IMR-90 (cell line): Measurements from ENCODE around the gene RNH1. TPM values are rescaled to one million over a fixed set of nuclear protein-coding genes. Genes with fewer than 3 reads are reported as not detected.

Experiments used
- ATAC-seq: fragments of 200-7000 bp; cut with Tn5 transposase; 2 replicates; pipeline ENCODE4 v1.9.1; 2020; ENCODE audit warnings: low read depth, mild to moderate bottlenecking, moderate library complexity
- BruUV-seq: library from RNA; stranded (reverse); fragments of 400-500 nt; replicated peaks from 2 replicates; lab custom pipeline; 2021; lab: Mats Ljungman, UMichigan
- CTCF ChIA-PET: fragments of 300-600 bp; formaldehyde crosslinking; extraction: SDS; loops from one replicate; lab custom pipeline; 2021; ENCODE audit warnings: antibody characterized with exemption; lab: Yijun Ruan, JAX
- POLR2A ChIA-PET: fragments of 300-600 bp; sonication (Branson Sonifier 250); formaldehyde crosslinking; loops from one replicate; lab custom pipeline; 2022; ENCODE audit warnings: antibody characterized with exemption; ENCODE audit not compliant: unreplicated experiment; lab: Charles Lee
- DNase-seq: peaks from one replicate; pipeline ENCODE4 v3.0.0; 2013
- H2AFZ ChIP-seq: replicated peaks from 2 replicates; pipeline ENCODE3; 2013; ENCODE audit warnings: low read length, mild to moderate bottlenecking; ENCODE audit not compliant: poor library complexity
- H2AK5ac ChIP-seq: 2 replicates; pipeline ENCODE4 v1.6.1; 2013; ENCODE audit warnings: low read depth, low read length, inconsistent platforms
- H2AK9ac ChIP-seq: replicated peaks from 2 replicates; pipeline ENCODE3; 2013; ENCODE audit warnings: mild to moderate bottlenecking, low read depth, low read length, moderate library complexity; ENCODE audit not compliant: poor library complexity
- H2BK120ac ChIP-seq: 2 replicates; pipeline ENCODE4 v1.6.1; 2013; ENCODE audit warnings: low read depth, low read length, inconsistent platforms
- H2BK15ac ChIP-seq: 3 replicates; pipeline ENCODE4 v1.6.1; 2013; ENCODE audit warnings: low read depth, low read length, inconsistent platforms
- H2BK20ac ChIP-seq: 2 replicates; pipeline ENCODE4 v1.6.1; 2013; ENCODE audit warnings: low read depth, mild to moderate bottlenecking, inconsistent platforms, low read length, moderate library complexity
- H2BK5ac ChIP-seq: 2 replicates; pipeline ENCODE4 v1.6.1; 2013; ENCODE audit warnings: mild to moderate bottlenecking, low read depth, low read length, inconsistent platforms; ENCODE audit not compliant: poor library complexity, severe bottlenecking
- H3K14ac ChIP-seq: replicated peaks from 2 replicates; pipeline ENCODE4 v1.6.1; 2013; ENCODE audit warnings: low read depth, low read length, inconsistent platforms
- H3K18ac ChIP-seq: 2 replicates; pipeline ENCODE4 v1.6.1; 2013; ENCODE audit warnings: low read depth, low read length, control low read depth
- H3K23ac ChIP-seq: 2 replicates; pipeline ENCODE4 v1.6.1; 2013; ENCODE audit warnings: low read depth, low read length, inconsistent platforms
- H3K27ac ChIP-seq: 2 replicates; pipeline ENCODE4 v1.5.1; 2013; ENCODE audit warnings: mild to moderate bottlenecking, control low read depth, low read length; ENCODE audit not compliant: insufficient read depth
- H3K27me3 ChIP-seq: 2 replicates; pipeline ENCODE4 v1.6.1; 2013; ENCODE audit warnings: low read length; ENCODE audit not compliant: control insufficient read depth, insufficient read depth
- H3K36me3 ChIP-seq: 2 replicates; pipeline ENCODE4 v1.6.1; 2013; ENCODE audit warnings: low read length, mixed read lengths; ENCODE audit not compliant: control insufficient read depth, insufficient read depth
- H3K4ac ChIP-seq: 2 replicates; pipeline ENCODE4 v1.6.1; 2013; ENCODE audit warnings: low read depth, low read length, inconsistent platforms
- H3K4me1 ChIP-seq: 2 replicates; pipeline ENCODE4 v1.6.1; 2013; ENCODE audit warnings: low read length, mixed read lengths; ENCODE audit not compliant: control insufficient read depth, insufficient read depth
- H3K4me2 ChIP-seq: 2 replicates; pipeline ENCODE4 v1.6.1; 2013; ENCODE audit warnings: low read depth, mild to moderate bottlenecking, control low read depth, low read length, moderate library complexity
- H3K4me3 ChIP-seq: 2 replicates; pipeline ENCODE4 v1.5.1; 2013; ENCODE audit warnings: low read depth, mild to moderate bottlenecking, control low read depth, low read length, moderate library complexity; ENCODE audit not compliant: insufficient read depth
- H3K56ac ChIP-seq: 2 replicates; pipeline ENCODE4 v1.6.1; 2013; ENCODE audit warnings: low read length, inconsistent platforms; ENCODE audit not compliant: insufficient read depth; ENCODE audit errors: extremely low read depth
- H3K79me1 ChIP-seq, 2 experiments: 2 replicates each; pipeline ENCODE4 v1.6.1; 2013; ENCODE audit warnings: low read length in 2 of 2, inconsistent platforms in 1 of 2, low read depth in 1 of 2
- H3K9ac ChIP-seq: 2 replicates; pipeline ENCODE4 v1.6.1; 2013; ENCODE audit warnings: low read depth, low read length, control low read depth
- H3K9me1 ChIP-seq: 2 replicates; pipeline ENCODE4 v1.6.1; 2013; ENCODE audit warnings: low read length, inconsistent platforms; ENCODE audit not compliant: insufficient read depth
- H3K9me3 ChIP-seq: 2 replicates; pipeline ENCODE4 v1.6.1; 2013; ENCODE audit warnings: low read length; ENCODE audit not compliant: control insufficient read depth, insufficient read depth
- H4K20me1 ChIP-seq: 2 replicates; pipeline ENCODE4 v1.6.1; 2013; ENCODE audit warnings: low read length, inconsistent platforms; ENCODE audit not compliant: insufficient read depth
- H4K5ac ChIP-seq: 2 replicates; pipeline ENCODE4 v1.6.1; 2013; ENCODE audit warnings: mild to moderate bottlenecking, low read depth, low read length, control low read depth
- H4K8ac ChIP-seq, 2 experiments: 2 replicates each; pipeline ENCODE4 v1.6.1; 2013; ENCODE audit warnings: low read depth in 2 of 2, low read length in 2 of 2, control low read depth in 1 of 2, inconsistent platforms in 1 of 2
- H4K91ac ChIP-seq: 2 replicates; pipeline ENCODE4 v1.6.1; 2013; ENCODE audit warnings: low read depth, low read length, inconsistent platforms; ENCODE audit not compliant: insufficient read depth
- BHLHE40 ChIP-seq: fragments of 150-350 bp; IDR thresholded peaks from 2 replicates; pipeline ENCODE4 v1.6.1; 2016; ENCODE audit warnings: mild to moderate bottlenecking, low read depth, low read length
- CEBPB ChIP-seq: IDR thresholded peaks from 2 replicates; pipeline ENCODE4 v1.6.1; 2012; ENCODE audit warnings: low read depth, low read length, improper control_type of control experiment
- CHD1 ChIP-seq: IDR thresholded peaks from 2 replicates; pipeline ENCODE4 v1.6.1; 2012; ENCODE audit warnings: low read depth, low read length, improper control_type of control experiment
- FOS ChIP-seq: fragments of 150-350 bp; IDR thresholded peaks from 2 replicates; pipeline ENCODE4 v1.6.1; 2016; ENCODE audit warnings: low read depth, low read length
- MAFK ChIP-seq: IDR thresholded peaks from 2 replicates; pipeline ENCODE4 v1.6.1; 2012; ENCODE audit warnings: low read depth, low read length, improper control_type of control experiment
- MAZ ChIP-seq: IDR thresholded peaks from 2 replicates; pipeline ENCODE4 v1.6.1; 2012; ENCODE audit warnings: low read depth, mild to moderate bottlenecking, low read length, improper control_type of control experiment, moderate library complexity, borderline replicate concordance
- MXI1 ChIP-seq: IDR thresholded peaks from 2 replicates; pipeline ENCODE4 v1.6.1; 2012; ENCODE audit warnings: low read depth, mild to moderate bottlenecking, low read length, moderate library complexity, borderline replicate concordance
- NFE2L2 ChIP-seq: fragments of 150-350 bp; IDR thresholded peaks from 2 replicates; pipeline ENCODE4 v1.6.1; 2016; ENCODE audit warnings: low read depth, mild to moderate bottlenecking, low read length
- RAD21 ChIP-seq: IDR thresholded peaks from 2 replicates; pipeline ENCODE4 v1.6.1; 2012; ENCODE audit warnings: low read length, improper control_type of control experiment
- RCOR1 ChIP-seq: IDR thresholded peaks from 2 replicates; pipeline ENCODE4 v1.6.1; 2012; ENCODE audit warnings: mild to moderate bottlenecking, low read length, improper control_type of control experiment; ENCODE audit not compliant: insufficient replicate concordance
- RFX5 ChIP-seq: IDR thresholded peaks from 2 replicates; pipeline ENCODE4 v1.8.0; 2012; ENCODE audit warnings: low read depth, mild to moderate bottlenecking, low read length, moderate library complexity
- WGBS, 2 experiments: methylation state at CpG; one replicate each; pipeline versions ENCODE4 v1.1.5 to v1.1.7; 2013; ENCODE audit warnings: missing lambda C conversion rate in 2 of 2; ENCODE audit not compliant: insufficient read length in 1 of 2; ENCODE audit errors: extremely low coverage in 2 of 2; 5-methylcytosine and 5-hydroxymethylcytosine counted together
- dilution Hi-C: fragments of 300-500 bp; cut with HindIII; formaldehyde crosslinking; loops from one replicate; pipeline ENCODE4 v1.14.3; 2018; ENCODE audit warnings: low sequenced_read_pairs; ENCODE audit not compliant: unreplicated experiment
- in situ Hi-C: fragments of 300-500 bp; cut with MboI; formaldehyde crosslinking; loops from 3 replicates; pipeline ENCODE4 v1.14.3; 2019; ENCODE audit warnings: low sequenced_read_pairs, inconsistent platforms, mixed read lengths
- intact Hi-C: fragments of 100-400 bp; cut with micrococcal nuclease; formaldehyde crosslinking; loops from 2 replicates; pipeline ENCODE4 v1.10.0; 2022
- polyA plus RNA-seq, 3 experiments: library from polyadenylated mRNA; depleted of rRNA; stranded (reverse); fragments of >200 nt; gene quantifications; 2 replicates each; pipeline ENCODE4 v1.2.3, GENCODE V29; 2012; ENCODE audit warnings: low replicate concordance in 1 of 3
- total RNA-seq: library from RNA; depleted of rRNA; stranded (reverse); fragments of >200 nt; gene quantifications from 2 replicates; pipeline ENCODE4 v1.2.3, GENCODE V29; 2012
- TF ChIP-seq, protein P1 (sequence below): conservative IDR thresholded peaks from 2 replicates; pipeline ENCODE4 v1.5.1; 2012; ENCODE audit warnings: mild to moderate bottlenecking, low read depth, low read length, improper control_type of control experiment
- TF ChIP-seq, protein P2 (sequence below): fragments of 150-350 bp; IDR thresholded peaks from 2 replicates; pipeline ENCODE4 v1.6.1; 2017; ENCODE audit warnings: mild to moderate bottlenecking, antibody characterized with exemption, low read length, low read depth
- TF ChIP-seq, protein P3 (sequence below): fragments of 150-350 bp; IDR thresholded peaks from 2 replicates; pipeline ENCODE4 v1.6.1; 2016; ENCODE audit warnings: low read depth, mild to moderate bottlenecking, low read length, moderate library complexity, borderline replicate concordance

Gene RNH1
- total and polyA plus RNA-seq, 2 of the 4 experiments (the other 2 are of a cell fraction): 138 to 247 TPM

GRCh38 chr11:488992-489391, 18.1 kb downstream of the RNH1 start:
- Histone ChIP-seq H4K5ac (no peak overlapping the region), H3K18ac (no peak overlapping the region), H3K4me3 (no peak overlapping the region), H3K9me1 (no peaks in the 10 kb centered on the region), H4K91ac (no peak overlapping the region), H4K8ac (no peak overlapping the region), H2BK120ac (no peak overlapping the region), H3K27me3 (no peaks in the 10 kb centered on the region), H3K14ac (no peak overlapping the region), H3K9ac (no peak overlapping the region), H3K27ac (no peak overlapping the region), H2BK20ac (no peak overlapping the region), H2BK15ac (no peak overlapping the region), H3K9me3 (no peaks in the 10 kb centered on the region), H3K4me2 (no peak overlapping the region), H3K4ac (no peak overlapping the region), H3K56ac (no peak overlapping the region), H3K4me1 (no peaks in the 10 kb centered on the region), H2AK9ac (no peak overlapping the region), H2AFZ (no peak overlapping the region), H2BK5ac (no peak overlapping the region), H2AK5ac (no peak overlapping the region), H3K79me1 (peaks cover 6 to 23% of the 10 kb centered on the region in 2 experiments; a peak in 3 of 4 replicates), H3K36me3 (peaks cover 23% of the 10 kb centered on the region), H4K20me1 (peaks cover 4% of the 10 kb centered on the region; the same call in 1 of the 2 replicates), H3K23ac (no peak overlapping the region)
- dilution Hi-C loops (no loop called here), in situ Hi-C loops (no loop called here), intact Hi-C loops (no loop called here)
- CTCF ChIA-PET: no interaction called here
- no TSS peak for BruUV-seq
- TF ChIP-seq CHD1 (no peak), MXI1 (no peak), CEBPB (no peak), RAD21 (no peak), RCOR1 (no peak), MAZ (no peak), NFE2L2 (no peak), BHLHE40 (no peak), RFX5 (no peak), MAFK (no peak), FOS (no peak)
- TF ChIP-seq, protein P1, sequence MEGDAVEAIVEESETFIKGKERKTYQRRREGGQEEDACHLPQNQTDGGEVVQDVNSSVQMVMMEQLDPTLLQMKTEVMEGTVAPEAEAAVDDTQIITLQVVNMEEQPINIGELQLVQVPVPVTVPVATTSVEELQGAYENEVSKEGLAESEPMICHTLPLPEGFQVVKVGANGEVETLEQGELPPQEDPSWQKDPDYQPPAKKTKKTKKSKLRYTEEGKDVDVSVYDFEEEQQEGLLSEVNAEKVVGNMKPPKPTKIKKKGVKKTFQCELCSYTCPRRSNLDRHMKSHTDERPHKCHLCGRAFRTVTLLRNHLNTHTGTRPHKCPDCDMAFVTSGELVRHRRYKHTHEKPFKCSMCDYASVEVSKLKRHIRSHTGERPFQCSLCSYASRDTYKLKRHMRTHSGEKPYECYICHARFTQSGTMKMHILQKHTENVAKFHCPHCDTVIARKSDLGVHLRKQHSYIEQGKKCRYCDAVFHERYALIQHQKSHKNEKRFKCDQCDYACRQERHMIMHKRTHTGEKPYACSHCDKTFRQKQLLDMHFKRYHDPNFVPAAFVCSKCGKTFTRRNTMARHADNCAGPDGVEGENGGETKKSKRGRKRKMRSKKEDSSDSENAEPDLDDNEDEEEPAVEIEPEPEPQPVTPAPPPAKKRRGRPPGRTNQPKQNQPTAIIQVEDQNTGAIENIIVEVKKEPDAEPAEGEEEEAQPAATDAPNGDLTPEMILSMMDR: no peak
- TF ChIP-seq, protein P2, sequence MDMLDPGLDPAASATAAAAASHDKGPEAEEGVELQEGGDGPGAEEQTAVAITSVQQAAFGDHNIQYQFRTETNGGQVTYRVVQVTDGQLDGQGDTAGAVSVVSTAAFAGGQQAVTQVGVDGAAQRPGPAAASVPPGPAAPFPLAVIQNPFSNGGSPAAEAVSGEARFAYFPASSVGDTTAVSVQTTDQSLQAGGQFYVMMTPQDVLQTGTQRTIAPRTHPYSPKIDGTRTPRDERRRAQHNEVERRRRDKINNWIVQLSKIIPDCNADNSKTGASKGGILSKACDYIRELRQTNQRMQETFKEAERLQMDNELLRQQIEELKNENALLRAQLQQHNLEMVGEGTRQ: no peak
- TF ChIP-seq, protein P3, sequence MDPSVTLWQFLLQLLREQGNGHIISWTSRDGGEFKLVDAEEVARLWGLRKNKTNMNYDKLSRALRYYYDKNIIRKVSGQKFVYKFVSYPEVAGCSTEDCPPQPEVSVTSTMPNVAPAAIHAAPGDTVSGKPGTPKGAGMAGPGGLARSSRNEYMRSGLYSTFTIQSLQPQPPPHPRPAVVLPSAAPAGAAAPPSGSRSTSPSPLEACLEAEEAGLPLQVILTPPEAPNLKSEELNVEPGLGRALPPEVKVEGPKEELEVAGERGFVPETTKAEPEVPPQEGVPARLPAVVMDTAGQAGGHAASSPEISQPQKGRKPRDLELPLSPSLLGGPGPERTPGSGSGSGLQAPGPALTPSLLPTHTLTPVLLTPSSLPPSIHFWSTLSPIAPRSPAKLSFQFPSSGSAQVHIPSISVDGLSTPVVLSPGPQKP: no peak
- POLR2A ChIA-PET: no interaction called here
- ATAC-seq (no peak), DNase-seq (no peak)
- 93% methylated on average over 10 of the region's 19 CpGs; no CpG with 5 or more reads in 1 of the 2 experiments for WGBS, 2 experiments
